ENCODE measurements around the gene KRT7.

- no peak for TF ChIP-seq REST (IDR thresholded peaks at IDR 0.05)
- no peak for TF ChIP-seq MAX (IDR thresholded peaks at IDR 0.05)
- no peak for TF ChIP-seq CTCF (IDR thresholded peaks at IDR 0.05; ENCODE audit: low read depth, low read length, missing input control)
- no peak for TF ChIP-seq TAF1 (conservative IDR thresholded peaks at IDR 0.05)
- TF ChIP-seq EGR1 (IDR thresholded peaks at IDR 0.05; ENCODE audit: low read depth in 2 of 2): no peak
- no peak for TF ChIP-seq YY1 (IDR thresholded peaks at IDR 0.05)
- no peak for TF ChIP-seq RAD21 (IDR thresholded peaks at IDR 0.05)
- no peak for TF ChIP-seq JUND (IDR thresholded peaks at IDR 0.05)
These were observed 16.2 kb upstream of the KRT7 start for GRCh38 chr12:52216807-52217206.

Measured in liver (tissue), 3 donors.